Keratinocyte (primary cell): ENCODE data around the gene SHROOM3.

Source experiments
- EZH2 ChIP-seq: IDR thresholded peaks from one replicate; pipeline ENCODE4 v1.6.1; 2012; ENCODE audit warnings: inconsistent platforms, mild to moderate bottlenecking, low read length, moderate library complexity
- TF ChIP-seq, protein P1 (sequence below), 3 experiments: IDR thresholded peaks in 1 of 3; conservative IDR thresholded peaks in 1 of 3; optimal IDR thresholded peaks in 1 of 3; 2 replicates in 2 of 3; 3 replicates in 1 of 3; pipeline versions ENCODE3 to v1.5.1; 2011; ENCODE audit warnings: low read length in 3 of 3, mild to moderate bottlenecking in 3 of 3, moderate library complexity in 2 of 3, control low read depth in 1 of 3, inconsistent platforms in 1 of 3; ENCODE audit not compliant: insufficient read depth in 2 of 3; ENCODE audit errors: extremely low read depth in 1 of 3

DNA sequence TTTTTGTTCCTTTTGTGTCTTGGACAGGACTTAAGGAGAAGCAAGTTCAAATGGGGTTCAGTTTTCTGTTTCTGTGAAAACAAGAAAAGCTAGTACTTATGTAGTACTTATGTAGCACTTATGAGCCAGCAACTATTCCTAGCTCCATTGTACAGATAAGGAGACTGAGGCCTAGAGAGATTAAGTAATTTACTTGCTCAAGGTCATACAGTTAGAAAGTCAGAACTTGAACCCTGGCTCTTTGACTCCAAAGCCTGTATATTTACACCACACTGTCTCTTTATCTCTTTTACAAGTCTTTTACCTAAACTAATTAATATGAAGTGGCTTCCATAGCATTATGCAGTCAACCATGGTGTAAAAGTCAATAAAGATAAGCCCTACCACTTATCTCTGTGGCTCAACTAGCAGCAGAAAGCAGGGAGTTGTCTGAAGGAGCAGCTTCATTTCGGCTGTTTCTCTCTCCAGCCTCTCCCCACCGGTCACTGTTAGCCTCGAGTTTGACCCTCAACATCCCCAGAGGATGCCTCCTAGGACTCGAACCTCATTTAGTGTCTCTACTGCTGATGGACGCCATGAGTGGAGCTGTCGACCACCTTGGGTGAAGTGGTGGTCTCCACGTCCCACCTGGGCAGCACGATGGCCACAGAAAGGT lies 209.9 kb downstream of the SHROOM3 start:
- TF ChIP-seq, protein P1, sequence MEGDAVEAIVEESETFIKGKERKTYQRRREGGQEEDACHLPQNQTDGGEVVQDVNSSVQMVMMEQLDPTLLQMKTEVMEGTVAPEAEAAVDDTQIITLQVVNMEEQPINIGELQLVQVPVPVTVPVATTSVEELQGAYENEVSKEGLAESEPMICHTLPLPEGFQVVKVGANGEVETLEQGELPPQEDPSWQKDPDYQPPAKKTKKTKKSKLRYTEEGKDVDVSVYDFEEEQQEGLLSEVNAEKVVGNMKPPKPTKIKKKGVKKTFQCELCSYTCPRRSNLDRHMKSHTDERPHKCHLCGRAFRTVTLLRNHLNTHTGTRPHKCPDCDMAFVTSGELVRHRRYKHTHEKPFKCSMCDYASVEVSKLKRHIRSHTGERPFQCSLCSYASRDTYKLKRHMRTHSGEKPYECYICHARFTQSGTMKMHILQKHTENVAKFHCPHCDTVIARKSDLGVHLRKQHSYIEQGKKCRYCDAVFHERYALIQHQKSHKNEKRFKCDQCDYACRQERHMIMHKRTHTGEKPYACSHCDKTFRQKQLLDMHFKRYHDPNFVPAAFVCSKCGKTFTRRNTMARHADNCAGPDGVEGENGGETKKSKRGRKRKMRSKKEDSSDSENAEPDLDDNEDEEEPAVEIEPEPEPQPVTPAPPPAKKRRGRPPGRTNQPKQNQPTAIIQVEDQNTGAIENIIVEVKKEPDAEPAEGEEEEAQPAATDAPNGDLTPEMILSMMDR (optimal IDR thresholded peaks at IDR 0.05 in 1 of 3, IDR thresholded peaks at IDR 0.05 in 1 of 3, conservative IDR thresholded peaks at IDR 0.05 in 1 of 3; ENCODE audit: extremely low read depth in 1 of 3, insufficient read depth in 2 of 3, low read length in 3 of 3), result no peak
- TF ChIP-seq EZH2, result no peak
